ENCODE results near the gene SFXN5. TPM values are rescaled to one million over a fixed set of nuclear protein-coding genes. Genes with fewer than 3 reads are reported as not detected.
A peak's percentile ranks its signal among the peaks of the same experiment; 100 is the strongest.

Gene SFXN5
- total RNA-seq, 1 experiment from 2014 or later, result 6.0 TPM

GRCh38 chr2:72915907-72916742, 155.4 kb downstream of the SFXN5 start:
- BruUV-seq (replicated peaks), result no TSS peak
- no peaks in the 10 kb centered on the region for H3K36me3 Mint-ChIP-seq (ENCODE audit: insufficient read depth, unreplicated experiment)
- no peaks in the 10 kb centered on the region for H3K9me3 Mint-ChIP-seq (ENCODE audit: unreplicated experiment)
- H3K27me3 Mint-ChIP-seq (ENCODE audit: insufficient read depth, unreplicated experiment), result peaks cover 76% of the 10 kb centered on the region
- POLR2A ChIA-PET, result interaction anchor here (0.6 to 1.8 kb wide), 4 partner anchors 10 to 52 kb away, joined by 3 to 6 read pairs (median 3); partner anchors contain the start of gene SPR
- intact Hi-C loops (cut with micrococcal nuclease), result no loop called here
- H3K4me3 Mint-ChIP-seq (ENCODE audit: unreplicated experiment), result peak overlapping the region; percentile 58
- H3K27ac Mint-ChIP-seq (ENCODE audit: low read depth, unreplicated experiment), result no peak overlapping the region
- TF ChIP-seq, protein P1, sequence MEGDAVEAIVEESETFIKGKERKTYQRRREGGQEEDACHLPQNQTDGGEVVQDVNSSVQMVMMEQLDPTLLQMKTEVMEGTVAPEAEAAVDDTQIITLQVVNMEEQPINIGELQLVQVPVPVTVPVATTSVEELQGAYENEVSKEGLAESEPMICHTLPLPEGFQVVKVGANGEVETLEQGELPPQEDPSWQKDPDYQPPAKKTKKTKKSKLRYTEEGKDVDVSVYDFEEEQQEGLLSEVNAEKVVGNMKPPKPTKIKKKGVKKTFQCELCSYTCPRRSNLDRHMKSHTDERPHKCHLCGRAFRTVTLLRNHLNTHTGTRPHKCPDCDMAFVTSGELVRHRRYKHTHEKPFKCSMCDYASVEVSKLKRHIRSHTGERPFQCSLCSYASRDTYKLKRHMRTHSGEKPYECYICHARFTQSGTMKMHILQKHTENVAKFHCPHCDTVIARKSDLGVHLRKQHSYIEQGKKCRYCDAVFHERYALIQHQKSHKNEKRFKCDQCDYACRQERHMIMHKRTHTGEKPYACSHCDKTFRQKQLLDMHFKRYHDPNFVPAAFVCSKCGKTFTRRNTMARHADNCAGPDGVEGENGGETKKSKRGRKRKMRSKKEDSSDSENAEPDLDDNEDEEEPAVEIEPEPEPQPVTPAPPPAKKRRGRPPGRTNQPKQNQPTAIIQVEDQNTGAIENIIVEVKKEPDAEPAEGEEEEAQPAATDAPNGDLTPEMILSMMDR (IDR thresholded peaks at IDR 0.05; ENCODE audit: unreplicated experiment), result no peak
- H3K4me1 Mint-ChIP-seq (ENCODE audit: insufficient read depth, unreplicated experiment), result peaks cover 6% of the 10 kb centered on the region
- peak; percentile 24 for DNase-seq (ENCODE audit: unreplicated experiment)
- CTCF ChIA-PET, result interaction anchor here (1.6 to 2.8 kb wide), 2 partner anchors 29 to 261 kb away, joined by 5 to 17 read pairs; partner anchors contain the start of gene SPR

DNA sequence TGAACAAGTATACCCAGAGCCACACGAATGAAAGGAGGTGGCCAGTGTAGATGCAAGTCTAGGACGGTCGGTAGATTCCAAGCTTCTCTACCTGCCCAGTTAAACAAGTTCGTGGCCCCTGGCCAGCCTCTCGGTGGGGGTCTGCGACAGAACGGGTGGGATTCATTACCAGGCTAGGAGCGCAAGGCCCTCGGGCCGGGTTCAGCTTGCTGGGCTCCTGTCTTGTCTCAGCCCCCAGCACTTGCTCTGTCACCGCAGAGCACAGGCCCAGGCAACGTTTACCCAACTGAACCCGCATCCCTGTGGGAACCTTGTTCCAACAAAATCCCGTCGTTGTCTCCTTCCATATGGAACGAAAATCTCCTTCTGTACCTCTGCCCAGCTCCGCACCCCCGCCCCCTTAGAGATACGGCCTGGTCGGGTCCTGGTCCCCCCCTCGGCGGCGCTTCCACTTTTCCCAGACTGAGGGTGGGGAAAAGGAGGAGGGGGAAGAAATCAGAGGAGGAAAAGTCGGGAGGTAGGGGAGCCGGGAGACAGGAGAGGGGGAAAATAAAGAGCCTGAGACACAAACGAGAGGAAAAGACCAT, 156.1 kb downstream of the SFXN5 start:
- Mint-ChIP-seq H3K27ac (ENCODE audit: low read depth, unreplicated experiment) (no peak overlapping the region), H3K36me3 (ENCODE audit: insufficient read depth, unreplicated experiment) (no peaks in the 10 kb centered on the region), H3K4me3 (ENCODE audit: unreplicated experiment) (peak overlapping the region; percentile 58), H3K4me1 (ENCODE audit: insufficient read depth, unreplicated experiment) (peaks cover 6% of the 10 kb centered on the region), H3K9me3 (ENCODE audit: unreplicated experiment) (no peaks in the 10 kb centered on the region), H3K27me3 (ENCODE audit: insufficient read depth, unreplicated experiment) (peaks cover 76% of the 10 kb centered on the region)
- no peak for DNase-seq (ENCODE audit: unreplicated experiment)
- intact Hi-C loops (cut with micrococcal nuclease), result no loop called here
- TF ChIP-seq, protein P1 (IDR thresholded peaks at IDR 0.05; ENCODE audit: unreplicated experiment), result no peak
- ChIA-PET CTCF (interaction anchor here (0.6 to 1.6 kb wide), 4 partner anchors 7 to 262 kb away, joined by 3 to 5 read pairs (median 3); no protein-coding TSS in a partner anchor), POLR2A (interaction anchor here (0.8 kb wide), 1 partner anchor 52 kb away, joined by 3 read pairs; no protein-coding TSS in a partner anchor)
- BruUV-seq (replicated peaks), result no TSS peak

GRCh38 chr2:72914589-72915319, 156.8 kb downstream of the SFXN5 start:
- no peak overlapping the region for H3K27ac Mint-ChIP-seq (ENCODE audit: low read depth, unreplicated experiment)
- intact Hi-C loops (cut with micrococcal nuclease), result no loop called here
- POLR2A ChIA-PET, result interaction anchor here (0.8 kb wide), 1 partner anchor 51 kb away, joined by 3 read pairs; no protein-coding TSS in a partner anchor
- no TSS peak for BruUV-seq (replicated peaks)
- no peak overlapping the region for H3K4me3 Mint-ChIP-seq (ENCODE audit: unreplicated experiment)
- CTCF ChIA-PET, result interaction anchor here (0.6 to 1.4 kb wide), 5 partner anchors 8 to 58 kb away, joined by 3 to 4 read pairs (median 3); no protein-coding TSS in a partner anchor
- H3K4me1 Mint-ChIP-seq (ENCODE audit: insufficient read depth, unreplicated experiment), result peaks cover 6% of the 10 kb centered on the region
- H3K27me3 Mint-ChIP-seq (ENCODE audit: insufficient read depth, unreplicated experiment), result peaks cover 71% of the 10 kb centered on the region
- H3K9me3 Mint-ChIP-seq (ENCODE audit: unreplicated experiment), result no peaks in the 10 kb centered on the region
- TF ChIP-seq, protein P1 (IDR thresholded peaks at IDR 0.05; ENCODE audit: unreplicated experiment), result no peak
- DNase-seq (ENCODE audit: unreplicated experiment), result no peak
- H3K36me3 Mint-ChIP-seq (ENCODE audit: insufficient read depth, unreplicated experiment), result no peaks in the 10 kb centered on the region

Measured in MCF 10A (cell line).